Measurements from ENCODE around the gene RASSF4.

RASSF4 gene

GRCh38 chr10:44963772-44964633 is 4.4 kb downstream of the RASSF4 start:
- DNase-seq (ENCODE audit: low read depth, low spot score), result no peak

GRCh38 chr10:44965104-44965503 is 5.5 kb downstream of the RASSF4 start:
- no peak for DNase-seq (ENCODE audit: low read depth, low spot score)

GRCh38 chr10:44965651-44966097 is 6.1 kb downstream of the RASSF4 start:
- DNase-seq (ENCODE audit: low read depth, low spot score), result no peak

GRCh38 chr10:44966129-44966815 is 6.7 kb downstream of the RASSF4 start:
- DNase-seq (ENCODE audit: low read depth, low spot score), result no peak

GRCh38 chr10:44966816-44967509 is 7.4 kb downstream of the RASSF4 start:
- DNase-seq (ENCODE audit: low read depth, low spot score), result no peak

- no peak for DNase-seq (ENCODE audit: low read depth, low spot score)
These were observed 8.0 kb downstream of the RASSF4 start for GRCh38 chr10:44967616-44968015.

GRCh38 chr10:44968091-44968490 is 8.5 kb downstream of the RASSF4 start:
- no peak for DNase-seq (ENCODE audit: low read depth, low spot score)

GRCh38 chr10:44968500-44969400 is 9.1 kb downstream of the RASSF4 start:
- no peak for DNase-seq (ENCODE audit: low read depth, low spot score)

GRCh38 chr10:44969854-44970253 is 10.3 kb downstream of the RASSF4 start:
- DNase-seq (ENCODE audit: low read depth, low spot score), result no peak

GRCh38 chr10:44970812-44971395 is 11.3 kb downstream of the RASSF4 start:
- no peak for DNase-seq (ENCODE audit: low read depth, low spot score)

GRCh38 chr10:44971434-44971833 is 11.8 kb downstream of the RASSF4 start:
- no peak for DNase-seq (ENCODE audit: low read depth, low spot score)

- DNase-seq (ENCODE audit: low read depth, low spot score), result no peak
These were observed 12.5 kb downstream of the RASSF4 start for GRCh38 chr10:44971935-44972757.

- DNase-seq (ENCODE audit: low read depth, low spot score), result no peak
These were observed 13.3 kb downstream of the RASSF4 start for GRCh38 chr10:44972874-44973306.

GRCh38 chr10:44973323-44974081 is 13.9 kb downstream of the RASSF4 start:
- no peak for DNase-seq (ENCODE audit: low read depth, low spot score)

- DNase-seq (ENCODE audit: low read depth, low spot score), result no peak
These were observed 14.6 kb downstream of the RASSF4 start for GRCh38 chr10:44974082-44974627.

- peak; percentile 28 for DNase-seq (ENCODE audit: low read depth, low spot score)
These were observed 15.2 kb downstream of the RASSF4 start for GRCh38 chr10:44974628-44975430.

GRCh38 chr10:44975431-44976331 is 16.1 kb downstream of the RASSF4 start:
- no peak for DNase-seq (ENCODE audit: low read depth, low spot score)

All from activated CD4-positive, CD25-positive, alpha-beta regulatory T cell treated with anti-CD3 and anti-CD28 coated beads, Interleukin-2, amount 50 U/mL, for 16 hours (primary cell).